HG03045 (cell line): ENCODE results near the gene WDR93.

Experiments
- ATAC-seq: cut with Tn5 transposase; IDR thresholded peaks from one replicate; pipeline ENCODE4 v1.9.1; 2021; ENCODE audit warnings: mild to moderate bottlenecking, moderate library complexity; ENCODE audit not compliant: unreplicated experiment

WDR93 gene

DNA sequence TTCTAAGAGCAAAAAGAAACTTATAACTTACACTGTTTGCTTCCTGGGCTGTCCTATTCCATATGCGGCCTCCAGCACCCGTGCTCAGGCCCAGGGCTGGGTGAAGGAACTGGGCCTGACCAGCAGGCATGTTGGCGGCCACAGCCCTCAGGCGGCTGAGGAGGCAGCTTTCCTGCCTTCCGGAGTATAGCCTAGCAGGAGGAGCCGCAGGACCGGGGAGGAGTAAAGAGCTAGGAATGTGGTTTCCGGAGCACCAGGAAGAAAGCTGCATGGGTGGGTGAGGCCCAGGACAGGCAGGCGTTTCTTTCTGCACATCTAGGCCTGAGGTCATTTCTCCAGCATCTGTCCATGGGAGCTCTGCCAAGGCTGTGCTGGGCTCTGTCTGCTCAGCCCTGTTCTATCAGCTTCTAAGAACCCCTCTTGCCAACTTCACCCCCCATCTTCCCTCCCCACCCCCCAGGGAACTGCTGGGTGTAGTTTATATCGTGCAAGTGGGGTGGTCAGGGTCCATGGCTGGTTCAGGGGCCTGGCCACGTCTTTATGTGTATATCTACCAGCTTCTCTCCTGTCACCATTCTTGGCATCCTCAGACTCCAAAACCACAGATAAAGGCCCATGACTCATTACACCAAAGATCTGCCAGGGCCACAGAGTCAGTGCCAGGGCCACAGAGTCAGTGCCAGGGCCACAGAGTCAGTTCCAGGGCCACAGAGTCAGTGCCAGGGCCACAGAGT lies 27.6 kb upstream of the WDR93 start:
- ATAC-seq, result no peak

DNA sequence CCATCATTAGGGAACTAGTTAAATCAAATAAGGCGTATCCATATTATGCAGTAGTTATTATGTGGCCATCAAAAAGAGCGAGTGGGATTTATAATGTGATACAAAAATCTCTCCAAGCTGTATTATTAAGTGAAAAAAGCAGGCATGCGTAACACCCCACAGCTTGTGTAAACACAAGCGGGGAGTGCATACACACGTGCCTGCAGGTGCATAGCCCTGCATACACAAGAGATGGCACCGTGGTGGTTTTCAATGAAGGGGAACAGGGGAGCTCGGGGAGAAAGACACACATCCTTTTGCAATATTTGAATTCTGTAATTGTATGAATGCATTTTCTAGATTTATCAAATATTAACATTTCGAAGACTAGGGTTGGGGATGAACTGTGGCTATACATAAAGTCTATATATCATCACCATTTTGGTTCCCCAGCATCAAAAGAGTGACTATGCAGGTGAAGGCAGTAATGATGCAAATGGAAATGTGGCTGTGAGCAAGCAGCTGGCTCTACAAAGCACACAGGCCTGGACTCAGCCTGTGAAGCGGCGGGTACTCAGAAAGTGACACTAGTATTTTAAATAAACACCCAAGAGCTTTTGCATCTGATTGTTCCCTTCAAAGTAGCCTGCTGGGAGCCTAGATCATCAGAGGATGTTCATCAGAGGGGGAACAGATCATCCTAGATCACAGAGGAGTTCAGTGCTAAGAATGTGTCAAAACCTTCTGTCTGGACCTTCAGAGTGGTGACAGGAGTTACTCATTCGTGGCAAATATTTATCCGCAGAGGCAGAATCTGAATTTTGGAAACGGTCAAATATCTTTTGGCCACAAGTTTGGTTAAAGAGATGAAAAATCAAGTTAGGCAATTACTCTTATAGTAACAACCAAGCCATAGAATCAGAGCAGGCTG lies 25.9 kb upstream of the WDR93 start:
- ATAC-seq, result no peak

DNA sequence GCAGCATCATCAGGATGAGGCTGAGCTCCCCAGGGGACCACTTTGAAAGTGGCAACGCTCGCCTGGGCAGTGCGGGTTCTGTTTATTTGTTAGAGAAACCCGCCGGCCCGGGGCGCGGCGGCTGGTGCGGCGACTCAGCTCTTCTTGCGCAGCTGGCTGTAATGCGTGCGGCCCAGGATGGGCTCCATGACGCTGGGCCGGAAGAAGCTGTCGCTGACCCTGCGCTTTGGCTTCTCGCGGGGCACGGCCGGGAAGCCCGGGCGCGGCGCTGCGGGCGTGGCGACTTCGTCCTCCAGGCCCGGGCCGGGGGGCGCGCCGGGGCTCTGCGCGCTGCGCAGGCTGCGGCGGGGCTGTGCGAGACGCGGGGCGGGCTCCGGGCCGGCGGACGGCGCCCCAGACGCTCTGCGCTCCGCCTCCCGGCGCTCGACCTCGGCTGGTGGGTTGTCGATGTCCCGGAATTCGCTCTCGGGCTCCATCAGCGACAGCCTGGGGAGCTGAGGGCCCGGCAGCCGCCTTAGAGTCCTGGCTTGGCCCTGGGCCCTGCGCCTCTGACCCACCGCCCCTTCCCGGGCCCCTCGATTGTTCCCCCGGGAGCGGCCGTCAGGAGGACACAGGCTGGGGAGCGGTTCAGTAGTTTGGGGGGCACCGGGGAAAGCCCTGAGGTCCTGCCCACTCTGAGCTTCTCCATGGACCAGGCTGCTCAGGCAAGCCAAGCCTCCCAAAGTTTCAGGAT lies 25.0 kb upstream of the WDR93 start:
- ATAC-seq, result no peak

DNA sequence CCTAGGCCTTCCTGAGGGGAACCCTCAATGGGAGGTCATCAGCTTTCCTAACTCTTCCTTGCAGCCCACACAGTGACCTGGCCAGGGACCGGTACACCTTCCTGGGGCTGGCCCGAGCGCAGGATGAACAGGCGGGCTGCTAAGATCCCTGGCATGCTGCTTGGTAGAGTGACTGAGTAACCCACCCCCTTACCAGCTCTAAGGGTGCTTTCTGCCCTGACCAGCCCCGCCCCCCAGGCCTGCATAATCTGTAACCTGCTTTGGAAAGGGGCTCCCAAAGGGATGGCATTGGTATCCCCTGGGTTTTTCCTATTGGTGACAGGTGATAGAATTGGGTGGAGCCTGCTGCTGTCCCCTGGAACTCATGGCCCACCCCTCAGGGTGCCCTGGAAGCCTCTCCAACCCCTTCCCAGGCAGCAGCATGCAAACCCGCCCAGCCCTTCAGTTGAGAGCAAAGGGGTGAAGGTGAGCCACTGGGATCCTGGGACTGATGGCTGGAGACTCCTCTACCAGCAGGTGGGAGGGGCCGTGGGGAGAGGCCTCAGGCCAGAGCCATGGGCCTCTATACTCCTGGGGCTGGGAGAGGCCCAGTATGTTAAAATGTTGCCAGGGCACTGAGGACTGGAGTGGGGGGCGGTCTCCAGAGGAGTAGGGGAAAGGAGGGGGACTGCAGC lies 24.3 kb upstream of the WDR93 start:
- no peak for ATAC-seq

DNA sequence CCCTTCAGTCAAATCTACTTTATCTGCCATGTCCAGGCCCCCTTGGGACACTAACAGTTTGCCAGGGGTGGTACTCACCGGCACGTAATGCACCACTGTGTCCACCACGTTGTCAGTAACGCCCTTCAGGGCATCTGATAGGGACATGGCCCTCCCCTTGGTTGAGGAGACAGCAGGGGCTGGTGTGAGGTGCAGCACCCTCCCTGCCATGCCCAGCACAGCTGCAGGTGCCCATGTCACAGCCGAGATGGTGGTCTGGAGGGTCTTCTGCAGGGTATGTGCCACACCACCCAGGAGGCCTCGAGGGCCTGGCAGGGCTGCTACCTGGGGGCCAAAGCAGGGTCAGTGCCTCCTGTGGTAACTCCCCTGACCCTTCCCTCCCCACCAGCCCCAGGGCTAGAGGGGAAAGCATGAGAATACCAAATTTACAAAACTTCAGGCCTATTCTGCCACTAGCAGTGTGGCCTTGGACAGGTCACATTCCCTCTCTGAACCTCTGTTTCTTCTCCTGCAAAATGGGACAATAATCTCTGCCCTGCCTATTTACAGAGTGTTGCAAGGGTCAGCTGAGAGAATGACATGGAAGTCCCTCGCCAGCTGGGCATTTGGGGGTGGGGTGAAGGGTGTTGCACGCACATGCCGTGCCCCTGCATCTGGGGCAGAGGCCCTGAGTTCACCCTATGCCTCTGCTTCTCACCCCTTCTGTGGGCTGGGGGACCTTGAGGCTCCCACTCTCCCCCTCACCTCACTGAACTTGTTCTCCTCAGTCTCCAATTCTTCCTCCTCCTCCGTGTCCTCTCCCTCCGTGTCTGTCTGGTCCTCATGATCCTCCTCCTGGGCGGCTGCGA lies 23.5 kb upstream of the WDR93 start:
- no peak for ATAC-seq

DNA sequence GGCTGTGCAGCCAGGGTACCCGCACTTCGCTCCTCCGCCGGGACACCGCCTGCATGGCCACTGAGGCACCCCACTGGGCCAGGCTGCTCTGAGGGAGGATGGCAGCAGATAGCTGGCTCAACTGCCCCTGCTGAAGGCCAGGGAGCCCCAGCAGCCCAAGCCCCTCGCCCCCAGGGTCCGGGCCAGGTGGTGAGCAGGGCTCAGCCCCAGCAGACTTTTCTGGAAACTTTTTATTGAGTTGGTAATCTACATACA lies 23.0 kb upstream of the WDR93 start:
- no peak for ATAC-seq

DNA sequence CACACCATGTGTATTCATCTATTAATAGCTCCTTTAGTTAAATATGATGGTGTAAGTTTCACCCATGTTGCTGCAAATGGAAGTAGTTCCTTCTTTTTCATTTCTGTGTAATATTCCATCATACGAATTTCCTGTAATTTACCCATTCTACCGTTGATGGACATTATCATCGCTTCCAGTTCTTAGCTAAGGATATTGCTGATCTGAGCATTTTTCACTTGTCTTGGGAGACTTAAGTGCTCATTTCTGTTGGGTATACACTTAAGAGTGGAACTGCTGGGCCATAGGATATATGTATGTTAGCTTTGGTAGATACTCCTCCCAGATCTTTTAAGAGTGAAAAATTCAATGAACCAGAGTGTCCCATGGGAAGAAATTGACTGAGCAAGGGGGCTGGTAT lies 22.4 kb upstream of the WDR93 start:
- ATAC-seq, result no peak

DNA sequence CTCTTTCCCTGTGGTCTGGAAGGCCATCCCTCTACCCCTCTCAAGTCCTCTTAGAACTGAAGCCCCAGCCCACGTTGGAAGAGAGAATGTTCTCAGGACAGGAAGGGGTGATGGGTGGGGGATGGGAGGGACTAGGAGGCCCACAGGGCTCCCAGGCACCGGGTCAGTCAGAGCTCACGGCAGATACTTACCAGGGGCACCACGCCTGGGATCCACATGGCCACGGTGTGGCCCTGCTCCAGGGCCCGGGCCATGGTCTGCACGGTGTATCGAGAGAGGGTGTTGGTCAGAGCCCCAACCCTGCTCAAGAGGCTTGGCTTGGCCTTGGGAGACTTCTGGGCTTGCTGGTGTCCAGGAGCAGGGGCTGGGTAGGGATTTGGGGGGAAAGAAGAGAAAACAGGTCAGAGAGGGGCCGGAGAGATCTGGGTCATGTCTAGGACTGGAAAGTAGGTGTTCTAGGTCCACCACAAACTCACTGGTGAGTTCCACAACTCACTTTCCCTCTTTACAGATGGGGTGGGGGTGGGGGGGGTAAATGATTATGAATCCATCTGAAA lies 21.2 kb upstream of the WDR93 start:
- no peak for ATAC-seq

DNA sequence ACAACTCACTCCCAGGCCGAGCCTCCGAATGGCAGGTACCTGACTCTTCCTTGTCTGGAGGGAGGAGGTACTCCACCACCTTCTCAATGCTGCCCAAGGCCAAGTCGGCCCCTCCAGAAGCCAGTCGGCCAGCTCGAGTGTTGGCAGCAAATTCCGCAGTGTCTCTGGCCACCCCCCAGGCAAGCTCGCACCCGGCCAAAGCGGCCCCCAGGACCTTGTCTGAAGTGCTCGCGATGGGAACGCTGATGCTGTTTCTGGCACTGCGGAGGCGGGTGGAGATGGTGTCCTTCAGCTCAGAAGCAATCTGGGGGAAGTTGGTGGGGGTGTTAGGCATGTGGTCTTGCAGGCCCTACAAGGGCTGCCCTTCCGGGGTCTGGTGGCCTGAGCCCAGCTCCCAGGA lies 20.7 kb upstream of the WDR93 start:
- no peak for ATAC-seq

DNA sequence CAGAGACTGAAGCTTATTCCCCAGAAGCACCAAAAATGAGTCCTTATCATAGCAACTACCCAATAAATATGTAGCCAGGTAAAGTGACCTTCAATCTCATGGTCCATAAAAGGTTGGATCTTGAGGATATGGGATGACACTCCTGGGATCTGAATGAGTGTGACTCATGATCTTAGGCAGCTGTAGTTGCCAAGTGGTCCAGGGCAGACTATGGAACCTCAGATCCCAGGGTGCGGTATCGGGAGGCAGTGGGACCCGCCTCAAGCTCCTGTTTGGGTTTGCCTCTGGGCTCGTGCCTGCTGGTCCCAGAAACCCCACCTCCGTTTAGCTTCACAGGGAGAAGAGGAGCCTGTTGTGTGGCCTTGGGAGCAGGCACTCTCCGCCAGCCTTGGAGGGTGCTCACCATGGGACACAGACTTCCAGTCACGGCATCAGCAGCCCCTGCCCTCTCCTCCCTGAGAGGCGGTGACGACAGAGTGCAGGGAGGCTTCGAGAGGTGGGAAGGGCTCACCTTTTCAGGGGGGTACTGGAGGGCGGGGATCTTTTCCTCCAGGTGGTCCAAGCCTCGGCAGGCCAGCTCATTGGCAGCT lies 19.5 kb upstream of the WDR93 start:
- ATAC-seq, result no peak

DNA sequence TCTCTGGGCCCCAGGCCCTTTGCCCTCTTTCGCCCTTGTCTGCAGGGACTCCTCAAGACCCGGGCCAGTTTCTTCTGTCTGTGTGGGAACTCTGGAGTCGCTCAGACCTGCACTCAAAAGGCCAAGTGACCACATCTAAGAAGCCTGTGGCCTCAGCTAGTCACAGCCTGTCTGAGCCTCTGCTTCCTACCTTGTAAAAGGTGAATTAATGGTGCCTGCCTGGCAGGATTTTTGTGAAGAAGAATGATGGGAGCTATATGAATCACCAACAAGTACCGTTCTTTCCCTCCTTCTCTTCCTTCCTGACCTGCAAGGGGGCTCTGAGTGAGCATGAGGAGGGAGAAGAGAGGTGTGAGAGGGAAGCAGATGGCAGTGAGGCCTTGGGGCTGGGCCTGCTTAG lies 18.9 kb upstream of the WDR93 start:
- ATAC-seq, result no peak

DNA sequence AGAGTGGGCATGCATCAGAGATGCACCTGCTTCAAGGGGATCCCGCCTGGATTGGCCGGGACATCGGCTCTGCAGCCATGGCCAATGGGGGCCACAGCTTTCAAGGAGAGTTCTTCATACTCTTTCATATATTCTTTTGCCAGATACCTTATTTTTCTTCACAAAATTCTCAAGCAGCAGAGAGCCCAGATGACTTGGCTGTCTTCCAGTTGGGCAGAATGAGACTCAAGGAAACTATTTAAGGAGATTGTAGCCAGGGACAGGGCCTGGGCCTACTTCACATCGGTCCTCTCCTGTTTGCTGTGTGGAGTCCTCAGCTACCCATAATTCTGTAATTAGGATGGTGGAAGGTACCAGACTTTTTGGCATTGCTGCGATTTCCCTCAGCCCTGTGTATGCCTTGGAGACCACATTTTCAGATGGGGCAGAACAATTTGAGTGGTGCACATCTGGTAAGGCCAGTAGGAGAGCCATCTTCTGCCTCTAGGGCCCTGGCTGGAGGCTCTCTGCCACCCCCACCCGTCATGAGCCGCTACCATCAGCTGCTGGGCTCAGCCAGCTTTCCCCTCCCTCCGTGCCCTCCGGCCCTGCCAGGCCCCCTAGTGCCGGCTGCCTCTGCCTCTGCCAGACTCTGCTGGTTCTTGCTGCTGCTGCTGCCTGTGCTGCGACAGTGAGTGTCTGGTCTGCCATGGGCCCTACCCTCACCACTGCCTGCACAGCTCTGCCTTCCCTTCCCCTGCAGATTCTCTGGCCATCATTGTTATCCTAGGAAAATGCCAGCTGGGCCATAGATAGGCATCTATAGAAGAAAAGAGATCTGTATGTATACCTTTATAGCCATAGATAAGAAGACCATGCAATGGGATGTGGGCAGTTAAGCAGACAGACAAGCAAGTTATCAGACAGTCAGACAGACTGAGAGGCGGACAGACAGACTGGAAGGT lies 18.1 kb upstream of the WDR93 start:
- no peak for ATAC-seq

DNA sequence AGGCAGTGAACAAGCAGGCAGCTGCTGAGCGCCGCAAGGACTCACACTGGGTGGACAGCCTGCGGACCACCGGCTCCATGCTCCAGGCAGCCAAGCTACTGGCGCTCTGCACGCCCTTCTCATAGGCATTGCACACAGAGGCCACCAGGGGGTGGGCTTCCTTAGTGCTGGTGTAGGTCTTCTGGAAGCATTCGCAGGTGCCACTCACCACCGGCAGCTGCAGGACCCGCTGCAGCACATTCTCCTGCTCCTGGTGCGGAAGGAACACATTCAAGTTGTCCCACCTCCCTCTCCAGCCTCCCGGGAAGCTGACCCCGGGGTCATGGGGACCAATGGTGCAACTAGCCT lies 17.5 kb upstream of the WDR93 start:
- ATAC-seq, result no peak

DNA sequence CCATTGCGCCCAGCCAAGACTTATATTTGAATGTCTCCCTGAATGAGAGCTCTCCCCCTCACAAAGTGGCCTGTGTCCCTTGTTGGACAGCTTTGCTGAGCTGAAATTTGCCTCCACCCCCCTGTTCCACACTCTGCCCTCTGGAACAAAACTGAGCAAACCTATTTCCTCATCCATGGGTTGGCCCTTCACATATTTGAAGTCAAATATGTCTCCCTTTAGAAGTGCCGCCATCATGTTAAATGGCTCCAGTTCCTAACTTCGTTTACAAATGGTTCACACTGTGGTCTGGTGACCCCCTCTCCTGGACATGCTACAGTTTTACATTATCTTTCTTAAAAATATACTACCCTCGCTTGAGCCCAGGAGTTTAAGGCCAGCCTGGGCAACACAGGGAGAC lies 16.1 kb upstream of the WDR93 start:
- no peak for ATAC-seq

DNA sequence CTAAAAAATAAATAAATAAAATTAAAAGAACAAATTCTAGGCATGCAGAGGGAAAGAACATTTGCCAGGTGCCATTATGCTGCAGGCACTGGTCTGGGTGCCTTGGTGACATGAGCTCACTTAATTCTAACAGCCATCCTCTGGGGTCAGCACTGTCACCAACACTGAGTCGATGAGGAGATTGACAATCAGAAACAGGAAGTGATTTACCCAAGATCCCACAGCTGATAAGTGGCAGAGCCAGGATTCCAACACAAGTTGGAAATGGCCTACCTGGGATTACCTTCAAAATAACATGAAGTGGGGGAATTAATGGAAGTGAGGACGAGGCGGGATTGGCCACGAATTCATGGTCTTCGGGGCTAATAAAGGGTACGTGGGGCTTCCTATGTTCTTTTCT lies 15.0 kb upstream of the WDR93 start:
- no peak for ATAC-seq

DNA sequence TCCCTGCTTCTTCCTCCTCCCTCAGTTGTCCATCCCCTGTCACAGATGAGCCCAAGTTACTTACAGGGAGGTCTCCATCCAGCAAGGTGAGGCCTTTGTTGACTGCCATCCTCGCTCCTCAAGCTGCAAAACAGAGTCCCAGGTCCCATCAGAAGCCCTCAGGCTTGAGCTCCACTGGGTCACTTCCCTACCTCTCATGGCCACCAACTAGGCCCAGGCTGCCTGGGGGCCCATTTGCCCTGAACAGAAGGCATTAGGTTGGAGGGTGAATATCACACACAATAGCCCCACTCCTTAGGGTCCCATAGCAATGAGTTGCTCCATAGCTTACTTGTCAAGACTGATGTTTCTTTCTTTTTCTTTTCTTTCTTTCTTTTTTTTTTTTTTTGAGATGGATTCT lies 13.2 kb upstream of the WDR93 start:
- no peak for ATAC-seq

DNA sequence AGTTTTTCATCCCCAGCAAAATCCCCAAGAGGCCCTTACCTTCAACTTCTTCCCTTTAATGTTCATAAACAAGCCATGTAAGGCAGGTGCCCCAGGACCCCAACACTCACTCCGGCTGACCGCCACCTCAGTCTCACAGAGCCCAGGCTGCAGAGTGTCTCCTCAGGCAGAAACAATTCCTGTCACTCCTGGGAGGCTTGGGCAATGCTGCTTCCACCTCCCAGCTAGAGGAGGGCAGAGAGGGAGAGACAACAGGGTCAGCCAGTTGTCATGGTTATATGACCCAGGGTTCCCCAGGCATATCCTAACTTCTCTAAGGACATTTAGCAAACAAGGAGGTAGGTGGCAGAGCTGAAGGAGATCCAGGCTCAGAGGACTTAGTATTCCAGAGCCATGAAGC lies 11.4 kb upstream of the WDR93 start, which contains the start of gene PLIN1:
Gene PLIN1 (minus strand): TSS at position 156 of the 400 bp plus-strand sequence. CDS start 1,878 bp downstream, outside the sequence.
- no peak for ATAC-seq

DNA sequence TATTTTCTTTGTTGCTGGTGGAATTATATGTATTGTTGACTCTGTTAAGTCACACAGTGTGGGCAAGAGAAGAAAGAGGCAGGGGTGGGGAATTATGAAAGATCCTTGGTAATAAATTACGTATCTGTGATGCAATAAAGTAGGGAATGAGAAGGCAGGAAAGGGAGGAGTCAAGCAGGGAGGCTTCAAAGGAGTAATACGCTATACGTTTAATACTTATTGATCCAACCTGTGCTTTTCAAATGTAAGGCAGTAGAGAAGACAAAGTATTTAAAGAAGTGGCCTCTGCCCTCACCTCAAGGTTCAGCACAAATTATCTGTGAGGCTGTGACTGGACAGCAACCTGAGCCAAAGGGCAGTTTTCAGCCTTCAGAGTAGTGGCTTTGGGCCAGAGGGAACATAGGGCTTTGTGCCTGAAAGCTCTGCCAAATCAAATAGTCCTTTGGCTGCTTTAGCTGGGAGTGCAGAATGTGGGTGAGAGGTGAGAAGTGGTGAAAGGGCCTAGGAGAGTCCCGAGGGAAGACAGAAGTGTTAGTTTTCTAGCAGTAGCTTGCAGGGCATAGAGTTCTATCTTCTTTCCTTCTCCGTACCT lies 10.2 kb upstream of the WDR93 start:
- ATAC-seq, result no peak
